ENCODE measurements around the gene ENC1. TPM values are rescaled to one million over a fixed set of nuclear protein-coding genes. Genes with fewer than 3 reads are reported as not detected.

The ENC1 gene
- total RNA-seq, 2 experiments from 2014 or later, result 12.1 to 25.9 TPM

DNA sequence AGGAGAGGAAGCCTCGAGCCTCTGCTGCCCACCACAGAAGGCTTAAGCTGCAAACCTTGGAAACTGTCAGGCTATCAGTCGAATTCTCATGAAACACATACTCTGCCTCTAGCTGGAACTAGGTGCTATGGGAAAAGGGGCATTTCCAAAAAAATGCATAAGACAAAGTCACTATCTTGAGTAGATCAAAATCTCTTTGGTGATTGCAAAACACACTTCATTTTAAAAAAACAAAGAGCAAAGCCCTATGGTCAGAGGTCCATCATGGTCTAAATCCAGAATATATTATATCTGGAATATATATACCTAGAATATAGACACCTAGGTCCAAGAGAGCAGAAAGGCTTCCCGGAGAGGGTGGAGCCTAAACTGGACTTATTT lies 59.8 kb downstream of the ENC1 start:
- H3K4me2 ChIP-seq (ENCODE audit: low read length), result no peak overlapping the region
- POLR2A ChIA-PET, result no interaction called here

DNA sequence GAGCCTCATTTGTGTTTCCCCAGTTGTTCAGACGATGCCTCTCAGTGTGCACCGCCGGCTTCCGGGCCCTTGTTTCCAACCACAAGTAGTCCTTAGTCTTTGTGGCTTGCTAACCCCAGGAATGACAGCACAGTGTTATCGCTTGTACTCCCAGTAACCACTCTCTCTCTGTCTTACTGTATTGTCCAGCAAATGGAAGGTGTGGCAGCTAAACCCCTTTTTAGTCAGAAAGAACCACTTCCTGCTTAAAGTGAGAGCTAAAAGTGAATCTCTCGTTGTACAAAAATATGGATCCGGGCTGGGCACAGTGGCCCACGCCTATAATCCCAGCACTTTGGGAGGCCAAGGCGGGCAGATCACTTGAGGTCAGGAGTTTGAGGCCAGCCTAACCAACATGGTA lies 61.3 kb downstream of the ENC1 start:
- H3K4me1 ChIP-seq (ENCODE audit: insufficient read depth, low read length, poor library complexity, severe bottlenecking), result peaks cover 8% of the 10 kb centered on the region
- no TSS peak for BruUV-seq (replicated peaks)
- intact Hi-C loops (cut with micrococcal nuclease; ENCODE audit: unreplicated experiment), result no loop called here
- no peaks in the 10 kb centered on the region for H3K9me2 ChIP-seq (ENCODE audit: insufficient read depth, low read length)
- H3K79me2 ChIP-seq (ENCODE audit: insufficient read depth, low read depth, low read length), result no peaks in the 10 kb centered on the region
- no peaks in the 10 kb centered on the region for H3K36me3 ChIP-seq (ENCODE audit: insufficient read depth, low read length)
- no peaks in the 10 kb centered on the region for H4K20me1 ChIP-seq (ENCODE audit: insufficient read depth, low read length)
- POLR2A ChIA-PET, result interaction anchor here (0.8 kb wide), 1 partner anchor 73 kb away, joined by 4 read pairs; no protein-coding TSS in a partner anchor
- no peak overlapping the region for H3K4me3 ChIP-seq (ENCODE audit: low read depth, low read length, poor library complexity, severe bottlenecking)
- H3K27ac ChIP-seq (ENCODE audit: low read depth, low read length, poor library complexity, severe bottlenecking), result no peak overlapping the region
- H3K4me2 ChIP-seq (ENCODE audit: low read length), result no peak overlapping the region
- TF ChIP-seq, protein P1, sequence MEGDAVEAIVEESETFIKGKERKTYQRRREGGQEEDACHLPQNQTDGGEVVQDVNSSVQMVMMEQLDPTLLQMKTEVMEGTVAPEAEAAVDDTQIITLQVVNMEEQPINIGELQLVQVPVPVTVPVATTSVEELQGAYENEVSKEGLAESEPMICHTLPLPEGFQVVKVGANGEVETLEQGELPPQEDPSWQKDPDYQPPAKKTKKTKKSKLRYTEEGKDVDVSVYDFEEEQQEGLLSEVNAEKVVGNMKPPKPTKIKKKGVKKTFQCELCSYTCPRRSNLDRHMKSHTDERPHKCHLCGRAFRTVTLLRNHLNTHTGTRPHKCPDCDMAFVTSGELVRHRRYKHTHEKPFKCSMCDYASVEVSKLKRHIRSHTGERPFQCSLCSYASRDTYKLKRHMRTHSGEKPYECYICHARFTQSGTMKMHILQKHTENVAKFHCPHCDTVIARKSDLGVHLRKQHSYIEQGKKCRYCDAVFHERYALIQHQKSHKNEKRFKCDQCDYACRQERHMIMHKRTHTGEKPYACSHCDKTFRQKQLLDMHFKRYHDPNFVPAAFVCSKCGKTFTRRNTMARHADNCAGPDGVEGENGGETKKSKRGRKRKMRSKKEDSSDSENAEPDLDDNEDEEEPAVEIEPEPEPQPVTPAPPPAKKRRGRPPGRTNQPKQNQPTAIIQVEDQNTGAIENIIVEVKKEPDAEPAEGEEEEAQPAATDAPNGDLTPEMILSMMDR (conservative IDR thresholded peaks at IDR 0.05; ENCODE audit: low read length), result no peak
- no peak for TF ChIP-seq EZH2phosphoT487 (IDR thresholded peaks at IDR 0.05; ENCODE audit: borderline replicate concordance, low read depth, low read length)
- H2AFZ ChIP-seq (ENCODE audit: low read length), result no peak overlapping the region
- CTCF ChIA-PET (ENCODE audit: unreplicated experiment), result no interaction called here
- no peak for DNase-seq (ENCODE audit: low spot score)
- no peaks in the 10 kb centered on the region for H3K9me3 ChIP-seq (ENCODE audit: low read length)

More for the DNA sequence above, 59.8 kb downstream of the ENC1 start:
- Histone ChIP-seq H3K36me3 (ENCODE audit: insufficient read depth, low read length) (no peaks in the 10 kb centered on the region), H3K9me2 (ENCODE audit: insufficient read depth, low read length) (no peaks in the 10 kb centered on the region), H2AFZ (ENCODE audit: low read length) (no peak overlapping the region), H4K20me1 (ENCODE audit: insufficient read depth, low read length) (no peaks in the 10 kb centered on the region), H3K79me2 (ENCODE audit: insufficient read depth, low read depth, low read length) (no peaks in the 10 kb centered on the region), H3K4me3 (ENCODE audit: low read depth, low read length, poor library complexity, severe bottlenecking) (no peak overlapping the region), H3K4me1 (ENCODE audit: insufficient read depth, low read length, poor library complexity, severe bottlenecking) (peaks cover 8% of the 10 kb centered on the region), H3K27ac (ENCODE audit: low read depth, low read length, poor library complexity, severe bottlenecking) (no peak overlapping the region), H3K9me3 (ENCODE audit: low read length) (no peaks in the 10 kb centered on the region)
- TF ChIP-seq, protein P1 (conservative IDR thresholded peaks at IDR 0.05; ENCODE audit: low read length), result no peak
- no peak for TF ChIP-seq EZH2phosphoT487 (IDR thresholded peaks at IDR 0.05; ENCODE audit: borderline replicate concordance, low read depth, low read length)
- intact Hi-C loops (cut with micrococcal nuclease; ENCODE audit: unreplicated experiment), result no loop called here
- no peak for DNase-seq (ENCODE audit: low spot score)
- CTCF ChIA-PET (ENCODE audit: unreplicated experiment), result no interaction called here
- BruUV-seq (replicated peaks), result no TSS peak

DNA sequence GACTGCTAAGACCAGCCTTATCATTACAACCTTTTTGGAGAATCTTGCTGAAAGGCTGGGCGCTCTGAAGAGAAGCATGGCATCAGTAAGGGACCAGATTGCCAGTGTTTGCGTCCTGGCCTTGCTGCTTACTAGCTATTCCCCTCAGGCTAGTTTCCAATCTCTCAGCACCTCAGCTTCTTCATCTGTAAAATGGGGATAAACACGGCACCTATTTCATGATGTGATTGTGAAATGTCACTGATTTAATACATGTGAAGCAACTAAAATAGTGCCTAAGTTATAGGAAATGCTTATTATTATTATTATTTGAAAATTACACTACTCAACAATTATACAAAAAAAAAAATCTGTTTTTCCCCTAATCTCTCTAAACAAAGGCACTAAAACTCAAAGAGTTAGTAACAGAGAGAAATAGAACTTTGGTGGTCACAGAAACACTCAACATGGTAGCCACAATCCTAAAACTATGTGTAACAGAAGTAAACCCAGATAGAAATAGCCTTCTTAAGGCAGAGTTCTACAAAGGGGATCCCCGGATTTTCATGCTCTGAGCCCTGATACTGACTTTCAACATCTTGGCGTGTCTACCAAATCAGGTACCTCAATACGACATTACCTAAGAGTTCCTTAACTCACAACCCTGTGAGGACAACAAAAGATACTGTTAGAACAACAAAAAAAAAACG lies 62.0 kb downstream of the ENC1 start:
- Histone ChIP-seq H3K27ac (ENCODE audit: low read depth, low read length, poor library complexity, severe bottlenecking) (no peak overlapping the region), H3K9me2 (ENCODE audit: insufficient read depth, low read length) (no peaks in the 10 kb centered on the region), H3K36me3 (ENCODE audit: insufficient read depth, low read length) (no peaks in the 10 kb centered on the region), H3K4me1 (ENCODE audit: insufficient read depth, low read length, poor library complexity, severe bottlenecking) (peaks cover 8% of the 10 kb centered on the region), H3K9me3 (ENCODE audit: low read length) (no peaks in the 10 kb centered on the region), H4K20me1 (ENCODE audit: insufficient read depth, low read length) (no peaks in the 10 kb centered on the region), H2AFZ (ENCODE audit: low read length) (no peak overlapping the region), H3K79me2 (ENCODE audit: insufficient read depth, low read depth, low read length) (no peaks in the 10 kb centered on the region), H3K4me2 (ENCODE audit: low read length) (no peak overlapping the region), H3K4me3 (ENCODE audit: low read depth, low read length, poor library complexity, severe bottlenecking) (no peak overlapping the region)
- ChIA-PET CTCF (ENCODE audit: unreplicated experiment) (no interaction called here), POLR2A (interaction anchor here (0.6 kb wide), 1 partner anchor 21 kb away, joined by 3 read pairs; no protein-coding TSS in a partner anchor)
- DNase-seq (ENCODE audit: low spot score), result no peak
- intact Hi-C loops (cut with micrococcal nuclease; ENCODE audit: unreplicated experiment), result no loop called here
- TF ChIP-seq EZH2phosphoT487 (IDR thresholded peaks at IDR 0.05; ENCODE audit: borderline replicate concordance, low read depth, low read length), result no peak
- TF ChIP-seq, protein P1 (conservative IDR thresholded peaks at IDR 0.05; ENCODE audit: low read length), result no peak
- no TSS peak for BruUV-seq (replicated peaks)
